ENCODE data around the gene RPL36.
"Not testable (repeated sequence)": the region's sequence is repeated elsewhere in the genome, so short reads cannot be mapped to it uniquely, and the experiment has no call there.

Gene RPL36

DNA sequence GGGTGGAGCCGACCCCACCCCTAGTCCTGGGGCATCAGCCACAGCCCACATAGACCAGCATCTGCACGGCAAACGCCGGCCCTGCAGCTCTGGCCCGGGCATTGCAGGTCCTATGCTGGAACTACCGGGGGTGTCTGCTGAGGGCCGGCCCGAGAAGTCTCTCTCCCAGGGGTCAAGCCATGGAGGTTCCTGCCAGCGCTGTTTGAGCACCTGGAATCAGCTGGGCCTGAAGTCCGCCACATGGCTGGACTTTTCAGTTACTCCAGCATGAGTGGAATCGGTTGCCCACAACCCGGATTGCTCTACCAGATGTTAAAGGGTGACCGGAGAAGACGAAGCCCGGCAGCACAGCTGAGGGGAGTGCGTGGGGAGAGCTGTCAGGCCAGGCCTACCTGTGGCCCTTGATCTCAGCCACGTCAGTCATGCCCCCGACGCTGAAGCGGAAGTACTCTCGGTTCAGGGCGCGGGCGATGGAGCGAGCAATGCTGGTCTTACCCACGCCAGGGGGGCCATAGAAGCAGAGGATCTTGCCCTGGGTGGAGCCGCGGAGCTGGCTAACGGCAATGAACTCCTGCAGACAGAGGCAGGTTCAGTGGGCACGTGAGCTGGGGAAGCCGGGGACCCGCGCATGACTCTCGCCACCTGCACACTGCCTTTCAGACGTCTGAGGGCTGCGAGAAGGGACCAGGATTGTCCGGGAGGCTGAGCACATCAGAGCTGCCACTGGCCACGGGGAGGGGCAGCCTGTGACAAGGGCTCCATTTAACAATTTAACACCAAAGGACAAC is 8.7 kb downstream of the RPL36 start:
- Histone ChIP-seq H3K36me3 (ENCODE audit: insufficient read depth, low read length) (peaks cover 71% of the 10 kb centered on the region), H3K79me2 (ENCODE audit: insufficient read depth, low read length) (peaks cover 47% of the 10 kb centered on the region), H3K27ac (ENCODE audit: low read length) (no peak overlapping the region), H3K9me3 (ENCODE audit: insufficient read depth, low read length, severe bottlenecking) (no peaks in the 10 kb centered on the region), H3K4me3 (ENCODE audit: low read depth in 1 of 2, low read length in 2 of 2) (no peak overlapping the region), H2AFZ (ENCODE audit: low read depth, low read length) (no peak overlapping the region), H3K27me3 (ENCODE audit: insufficient read depth, low read length, poor library complexity) (no peaks in the 10 kb centered on the region), H3K4me2 (ENCODE audit: insufficient read depth, low read length) (no peak overlapping the region), H4K20me1 (ENCODE audit: insufficient read depth, low read length) (peaks cover 66% of the 10 kb centered on the region), H3K4me1 (ENCODE audit: insufficient read depth, low read length) (peaks cover 1% of the 10 kb centered on the region), H3K9ac (ENCODE audit: low read depth, low read length) (no peak overlapping the region)
- no peak for ATAC-seq (ENCODE audit: insufficient read depth, low read depth)
- TF ChIP-seq, protein P1, sequence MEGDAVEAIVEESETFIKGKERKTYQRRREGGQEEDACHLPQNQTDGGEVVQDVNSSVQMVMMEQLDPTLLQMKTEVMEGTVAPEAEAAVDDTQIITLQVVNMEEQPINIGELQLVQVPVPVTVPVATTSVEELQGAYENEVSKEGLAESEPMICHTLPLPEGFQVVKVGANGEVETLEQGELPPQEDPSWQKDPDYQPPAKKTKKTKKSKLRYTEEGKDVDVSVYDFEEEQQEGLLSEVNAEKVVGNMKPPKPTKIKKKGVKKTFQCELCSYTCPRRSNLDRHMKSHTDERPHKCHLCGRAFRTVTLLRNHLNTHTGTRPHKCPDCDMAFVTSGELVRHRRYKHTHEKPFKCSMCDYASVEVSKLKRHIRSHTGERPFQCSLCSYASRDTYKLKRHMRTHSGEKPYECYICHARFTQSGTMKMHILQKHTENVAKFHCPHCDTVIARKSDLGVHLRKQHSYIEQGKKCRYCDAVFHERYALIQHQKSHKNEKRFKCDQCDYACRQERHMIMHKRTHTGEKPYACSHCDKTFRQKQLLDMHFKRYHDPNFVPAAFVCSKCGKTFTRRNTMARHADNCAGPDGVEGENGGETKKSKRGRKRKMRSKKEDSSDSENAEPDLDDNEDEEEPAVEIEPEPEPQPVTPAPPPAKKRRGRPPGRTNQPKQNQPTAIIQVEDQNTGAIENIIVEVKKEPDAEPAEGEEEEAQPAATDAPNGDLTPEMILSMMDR (IDR thresholded peaks at IDR 0.05; ENCODE audit: borderline replicate concordance, extremely low read depth, low read length, poor library complexity, severe bottlenecking) = no peak
- TF ChIP-seq EZH2 (IDR thresholded peaks at IDR 0.05; ENCODE audit: borderline replicate concordance, low read depth, low read length, severe bottlenecking) = no peak
- DNase-seq = no peak

DNA sequence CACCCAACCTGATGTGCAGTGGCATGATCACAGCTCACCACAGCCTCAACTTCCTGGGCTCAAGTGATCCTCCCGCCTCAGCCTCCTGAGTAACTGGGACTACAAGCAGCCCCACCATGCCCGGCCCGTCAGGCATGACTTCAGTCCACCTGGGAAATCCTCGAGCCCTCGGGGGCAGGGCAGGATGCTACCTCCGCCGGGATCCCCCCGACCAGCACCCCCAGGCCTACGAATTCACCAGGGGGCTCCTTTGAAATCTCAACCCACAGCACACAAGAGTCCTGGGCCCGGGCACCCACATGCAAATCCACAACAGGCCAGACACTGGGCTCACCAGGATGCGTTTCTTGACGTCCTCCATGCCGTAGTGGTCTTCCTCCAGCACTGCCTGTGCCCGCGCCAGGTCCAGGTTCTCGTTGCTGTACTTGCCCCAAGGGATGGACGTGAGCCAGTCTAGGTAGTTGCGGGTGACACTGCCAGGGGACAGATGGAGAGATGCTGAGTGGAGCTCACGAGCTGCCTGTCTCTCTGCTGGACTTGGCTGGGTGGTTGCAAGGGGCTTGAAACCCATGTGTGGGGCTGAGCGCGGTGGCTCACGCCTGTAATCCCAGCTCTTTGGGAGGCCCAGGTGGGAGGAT is 10.5 kb downstream of the RPL36 start:
- no peaks in the 10 kb centered on the region for H3K9me3 ChIP-seq (ENCODE audit: insufficient read depth, low read length, severe bottlenecking)
- no peak overlapping the region for H3K4me3 ChIP-seq (ENCODE audit: low read depth in 1 of 2, low read length in 2 of 2)
- H3K4me2 ChIP-seq (ENCODE audit: insufficient read depth, low read length) = no peak overlapping the region
- H3K36me3 ChIP-seq (ENCODE audit: insufficient read depth, low read length) = peaks cover 71% of the 10 kb centered on the region
- ATAC-seq (ENCODE audit: insufficient read depth, low read depth) (no peak), DNase-seq (no peak)
- peaks cover 39% of the 10 kb centered on the region for H3K79me2 ChIP-seq (ENCODE audit: insufficient read depth, low read length)
- no peak overlapping the region for H3K27ac ChIP-seq (ENCODE audit: low read length)
- H2AFZ ChIP-seq (ENCODE audit: low read depth, low read length) = no peak overlapping the region
- H3K9ac ChIP-seq (ENCODE audit: low read depth, low read length) = no peak overlapping the region
- H3K27me3 ChIP-seq (ENCODE audit: insufficient read depth, low read length, poor library complexity) = no peaks in the 10 kb centered on the region
- TF ChIP-seq, protein P1 (IDR thresholded peaks at IDR 0.05; ENCODE audit: borderline replicate concordance, extremely low read depth, low read length, poor library complexity, severe bottlenecking) = no peak
- TF ChIP-seq EZH2 (IDR thresholded peaks at IDR 0.05; ENCODE audit: borderline replicate concordance, low read depth, low read length, severe bottlenecking) = no peak
- H3K4me1 ChIP-seq (ENCODE audit: insufficient read depth, low read length) = no peaks in the 10 kb centered on the region; the same call in 1 of the 2 replicates
- peaks cover 56% of the 10 kb centered on the region for H4K20me1 ChIP-seq (ENCODE audit: insufficient read depth, low read length)

DNA sequence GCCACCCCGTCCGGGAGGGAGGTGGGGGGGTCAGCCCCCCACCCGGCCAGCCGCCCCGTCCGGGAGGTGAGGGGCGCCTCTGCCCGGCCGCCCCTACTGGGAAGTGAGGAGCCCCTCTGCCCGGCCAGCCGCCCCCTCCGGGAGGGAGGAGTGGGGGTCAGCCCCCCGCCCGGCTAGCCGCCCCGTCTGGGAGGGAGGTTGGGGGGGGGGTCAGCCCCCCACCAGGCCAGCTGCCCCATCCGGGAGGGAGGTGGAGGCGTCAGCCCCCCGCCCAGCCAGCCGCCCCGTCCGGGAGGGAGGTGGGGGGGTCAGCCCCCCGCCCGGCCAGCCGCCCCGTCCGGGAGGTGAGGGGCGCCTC is 11.9 kb downstream of the RPL36 start:
- not testable (repeated sequence) for ATAC-seq (ENCODE audit: insufficient read depth, low read depth)

More for the DNA sequence above, 11.9 kb downstream of the RPL36 start:
- H3K9me3 ChIP-seq (ENCODE audit: insufficient read depth, low read length, severe bottlenecking); H3K4me1 ChIP-seq (ENCODE audit: insufficient read depth, low read length); H3K4me2 ChIP-seq (ENCODE audit: insufficient read depth, low read length); H3K4me3 ChIP-seq (ENCODE audit: low read depth in 1 of 2, low read length in 2 of 2); H3K27ac ChIP-seq (ENCODE audit: low read length); DNase-seq; H3K27me3 ChIP-seq (ENCODE audit: insufficient read depth, low read length, poor library complexity); H2AFZ ChIP-seq (ENCODE audit: low read depth, low read length); H3K9ac ChIP-seq (ENCODE audit: low read depth, low read length): not testable (repeated sequence)
- Histone ChIP-seq H4K20me1 (ENCODE audit: insufficient read depth, low read length) (peaks cover 42% of the 10 kb centered on the region), H3K36me3 (ENCODE audit: insufficient read depth, low read length) (peaks cover 71% of the 10 kb centered on the region), H3K79me2 (ENCODE audit: insufficient read depth, low read length) (peaks cover 31% of the 10 kb centered on the region)

Data from DND-41 (cell line).